ENCODE data around the gene BMPR1B.
A peak's percentile ranks its signal among the peaks of the same experiment; 100 is the strongest.

The BMPR1B gene

DNA sequence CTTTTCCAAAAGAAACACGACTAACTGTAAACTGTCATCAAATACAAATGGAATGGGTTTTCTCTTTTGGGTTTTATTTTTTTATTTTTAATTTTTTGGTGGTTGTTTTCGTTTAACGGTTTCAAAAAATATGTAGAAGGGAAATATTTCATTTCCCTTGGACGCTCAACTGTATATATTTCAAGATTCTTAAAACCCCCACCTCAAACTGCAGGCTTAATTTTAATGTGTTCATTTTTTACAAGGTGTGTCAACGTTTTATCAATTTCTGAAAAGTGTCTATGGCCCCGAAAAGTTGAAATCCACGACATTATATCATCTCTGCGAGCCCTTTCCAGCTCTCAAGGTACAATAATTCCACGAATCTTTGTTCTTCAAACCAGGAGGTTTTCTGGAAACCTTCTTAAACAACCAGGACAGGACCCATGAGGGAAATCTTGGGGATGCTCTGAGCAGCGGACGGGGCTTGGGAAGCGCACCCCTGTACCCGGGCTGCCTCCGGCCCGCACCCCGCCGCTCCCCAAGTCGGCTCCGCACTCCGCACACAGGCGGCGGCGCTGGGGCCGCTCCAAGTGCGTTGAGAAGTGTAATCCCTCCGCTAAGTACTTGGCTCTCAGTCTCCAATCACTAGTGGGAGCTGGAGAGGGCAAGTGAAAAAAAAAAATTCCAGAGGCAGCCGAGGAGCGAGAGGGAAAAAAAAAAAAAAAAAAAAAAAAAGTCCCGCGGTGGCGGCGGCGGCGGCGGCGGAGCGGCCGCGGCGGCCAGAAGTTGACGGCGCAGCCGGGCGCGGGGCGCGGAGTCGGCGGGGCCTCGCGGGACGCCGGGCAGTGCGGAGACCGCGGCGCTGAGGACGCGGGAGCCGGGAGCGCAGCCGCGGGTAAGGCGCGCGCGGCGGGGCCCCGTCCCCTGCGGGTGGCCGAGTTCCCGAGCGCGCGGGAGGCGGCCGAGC lies at the start of gene BMPR1B:
Gene BMPR1B, plus strand, starts transcription at position 764 of the 949 bp plus-strand sequence. CDS start 346,470 bp downstream, outside the sequence.
- DNase-seq: peak; percentile 8

DNA sequence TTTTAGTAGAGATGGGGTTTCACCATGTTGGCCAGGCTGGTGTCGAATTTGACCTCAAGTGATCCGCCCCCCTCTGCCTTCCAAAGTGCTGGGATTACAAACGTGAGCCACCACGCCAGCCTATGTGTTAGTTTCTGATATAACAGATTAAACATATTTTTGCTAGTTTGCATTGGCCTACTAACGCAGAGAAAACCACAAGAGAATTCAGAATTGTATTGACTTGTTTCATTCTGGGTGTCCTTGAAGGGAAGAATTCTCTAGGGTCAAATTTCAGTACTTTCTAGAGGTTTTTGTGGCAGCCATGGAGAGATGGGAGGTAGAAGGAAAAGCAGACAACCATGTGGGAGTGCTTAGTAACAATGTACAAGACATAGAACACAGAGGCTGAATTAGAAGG lies 46.1 kb upstream of the BMPR1B start:
- DNase-seq: no peak

DNA sequence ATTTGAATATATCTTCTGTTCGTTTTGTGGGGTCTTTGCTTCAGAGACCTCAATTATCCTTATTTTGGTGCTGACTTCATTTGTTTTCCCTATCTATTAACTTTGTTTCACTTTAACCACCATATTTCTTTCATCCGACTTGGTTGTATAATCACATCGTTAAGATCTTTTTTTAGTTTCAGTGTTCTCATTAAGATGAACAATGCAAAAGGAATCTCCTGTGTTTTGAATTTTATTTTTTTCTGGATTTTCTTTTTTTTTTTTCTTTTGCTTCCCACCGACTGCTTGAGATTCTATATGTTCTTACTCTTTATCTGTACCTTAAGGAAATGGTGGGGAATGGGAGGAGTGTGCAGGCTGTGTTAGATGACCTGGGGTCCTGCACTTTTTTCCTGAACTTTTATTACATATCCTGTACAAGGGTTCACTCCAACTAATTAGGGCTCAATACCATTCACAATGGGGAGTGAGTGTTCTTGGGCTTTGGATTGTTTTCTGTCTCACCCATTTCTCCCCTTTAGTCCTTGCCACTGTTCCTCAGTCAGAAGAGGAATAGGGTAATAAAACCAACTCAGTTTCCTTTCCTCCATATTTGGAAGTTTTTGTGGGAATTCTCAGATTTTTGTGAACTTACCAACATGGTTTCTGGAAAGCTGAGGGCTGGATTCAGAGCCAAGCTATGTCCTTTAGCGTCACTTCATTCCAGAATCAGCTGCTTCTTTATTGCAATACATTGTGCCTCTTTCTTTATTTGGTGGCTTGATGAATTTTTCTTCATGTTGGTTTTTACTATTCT lies 43.2 kb upstream of the BMPR1B start:
- DNase-seq: no peak

DNA sequence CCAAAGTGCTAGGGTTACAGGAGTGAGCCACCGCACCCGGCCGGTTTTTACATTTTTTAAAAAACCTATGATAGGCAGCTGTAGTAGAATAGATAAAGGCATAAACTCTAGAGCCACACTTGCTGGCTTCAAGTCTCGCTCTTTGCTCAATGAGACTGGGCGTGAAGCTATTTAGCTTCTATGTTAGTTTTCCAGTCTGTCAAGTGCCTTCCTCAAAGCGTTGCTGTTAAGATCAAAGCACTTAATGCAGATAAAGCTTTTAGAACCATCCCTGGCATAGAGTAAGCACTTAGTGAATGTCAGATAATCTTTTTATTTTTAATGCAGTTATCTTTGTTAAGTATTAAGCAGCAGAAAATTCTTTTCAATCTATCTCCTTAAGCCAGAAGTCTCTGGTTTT lies 42.0 kb upstream of the BMPR1B start:
- DNase-seq: no peak

DNA sequence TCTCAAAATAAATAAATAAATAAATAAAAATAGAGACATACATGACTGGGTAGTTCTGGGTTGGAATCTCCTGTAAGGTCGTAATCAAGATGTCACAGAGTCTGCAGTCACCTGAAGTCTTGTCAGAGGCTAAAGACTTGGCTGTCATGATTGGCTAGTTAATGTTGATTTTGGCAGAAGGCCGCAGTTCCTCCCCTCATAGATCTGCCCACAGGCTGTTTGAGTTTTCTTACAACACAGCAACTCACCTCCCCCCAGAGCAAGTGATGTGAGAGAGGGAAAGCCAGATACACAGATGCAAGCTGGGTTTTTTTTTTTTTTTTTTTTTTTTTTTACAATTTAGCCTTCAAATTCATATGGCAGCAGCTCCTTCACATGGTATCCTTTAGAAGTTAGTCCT lies 36.4 kb upstream of the BMPR1B start:
- DNase-seq: no peak

DNA sequence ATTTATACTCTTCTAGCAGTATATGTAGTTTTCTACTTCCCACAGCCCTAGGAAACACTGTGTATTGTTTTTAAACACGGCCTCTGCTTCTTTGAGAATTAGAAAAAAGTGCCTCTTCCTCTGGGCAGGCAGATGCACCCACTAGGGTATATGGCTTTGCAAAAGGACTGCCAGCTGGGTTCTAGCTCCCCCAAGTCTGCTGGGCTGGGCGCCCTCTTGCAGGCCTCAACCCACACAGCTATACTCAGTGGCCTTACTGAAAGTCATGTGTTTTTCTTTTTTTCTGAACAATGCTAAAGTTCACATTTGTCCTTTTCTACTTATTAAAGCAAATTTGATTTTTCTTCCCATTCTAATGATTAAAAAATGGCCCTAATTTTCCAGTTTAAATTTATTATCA lies 35.5 kb upstream of the BMPR1B start:
- DNase-seq: no peak

DNA sequence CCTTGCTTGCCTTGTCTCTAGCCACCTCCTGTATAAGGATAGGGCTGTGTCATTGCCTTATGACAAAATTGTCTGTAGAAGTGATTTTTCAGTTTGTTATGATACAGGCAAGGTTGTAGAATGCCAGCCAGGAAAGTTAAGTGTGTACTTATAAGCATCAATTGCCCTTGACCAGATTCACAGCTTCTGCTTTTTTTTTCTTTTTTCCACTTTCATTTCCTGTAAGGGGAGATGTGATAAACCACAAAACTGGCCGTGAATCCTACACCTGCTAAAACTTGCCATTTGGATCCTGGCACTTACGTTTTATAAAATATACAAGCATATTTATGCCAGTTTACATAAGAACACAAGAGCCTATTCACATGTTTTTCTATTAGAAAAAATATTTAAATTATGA lies 35.0 kb upstream of the BMPR1B start:
- DNase-seq: no peak

DNA sequence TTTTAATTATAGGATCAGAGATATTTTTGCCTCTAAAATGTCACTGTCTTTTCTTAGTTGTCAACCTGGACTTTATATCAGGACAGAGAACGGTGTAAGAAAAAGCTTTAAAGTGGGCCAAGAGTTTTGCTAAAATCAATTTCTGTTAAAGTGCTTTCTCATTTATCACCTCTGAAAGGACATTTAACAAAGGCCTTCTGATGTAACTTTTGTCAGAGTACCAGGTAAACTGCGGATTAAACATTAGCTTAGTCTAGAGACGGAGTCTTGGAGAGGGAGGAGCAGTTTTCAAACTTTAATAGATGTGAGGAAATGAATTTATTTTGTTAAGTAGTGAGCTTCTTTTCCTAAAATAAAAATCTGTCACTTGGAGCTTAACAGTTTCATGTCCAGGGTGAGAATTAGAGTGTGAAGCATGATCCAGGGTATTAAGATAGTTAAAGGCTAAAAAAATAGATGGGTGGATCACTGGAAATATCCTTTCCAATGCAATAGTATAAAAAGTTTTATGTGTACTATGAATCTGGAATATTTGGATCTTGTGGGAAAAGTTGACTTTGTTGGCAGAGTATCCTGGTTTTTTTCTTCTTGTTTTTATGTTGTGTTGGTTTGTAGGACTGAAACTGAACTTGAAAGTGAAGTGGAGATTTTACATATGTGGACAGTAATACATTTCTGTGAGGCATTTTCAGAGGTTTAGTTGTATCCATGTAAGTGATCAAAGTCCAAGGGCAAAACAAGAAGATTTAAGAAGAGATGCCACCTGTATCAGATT lies 33.6 kb upstream of the BMPR1B start:
- no peak for DNase-seq

DNA sequence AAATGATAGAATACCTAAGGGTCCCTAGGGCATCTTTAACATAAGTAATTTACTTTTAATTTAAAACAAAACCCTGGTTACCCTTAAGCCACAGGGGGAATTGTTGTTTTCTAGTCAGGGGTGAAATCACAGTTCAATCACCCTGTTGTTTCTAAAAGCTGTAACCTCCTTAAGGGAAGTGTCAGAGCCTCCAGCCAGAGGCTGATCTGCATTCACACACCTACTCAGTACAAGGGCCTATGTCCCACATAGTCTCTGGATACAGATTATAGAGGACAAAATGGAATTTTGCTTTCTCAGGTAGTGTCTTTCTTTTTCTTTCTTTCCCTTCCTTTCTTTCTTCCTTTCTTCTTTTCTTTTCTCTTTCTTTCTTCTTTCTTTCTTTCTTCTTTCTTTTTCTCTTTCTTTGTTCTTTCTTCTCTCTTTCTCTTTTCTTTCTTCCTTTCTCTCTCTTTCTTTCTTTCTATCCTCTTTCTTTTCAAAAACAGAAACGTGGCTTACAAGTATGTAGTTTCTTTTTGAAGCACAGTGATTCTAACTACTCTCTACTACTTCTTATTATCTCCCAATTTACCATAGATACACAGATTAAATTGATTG lies 31.1 kb upstream of the BMPR1B start:
- DNase-seq: no peak

DNA sequence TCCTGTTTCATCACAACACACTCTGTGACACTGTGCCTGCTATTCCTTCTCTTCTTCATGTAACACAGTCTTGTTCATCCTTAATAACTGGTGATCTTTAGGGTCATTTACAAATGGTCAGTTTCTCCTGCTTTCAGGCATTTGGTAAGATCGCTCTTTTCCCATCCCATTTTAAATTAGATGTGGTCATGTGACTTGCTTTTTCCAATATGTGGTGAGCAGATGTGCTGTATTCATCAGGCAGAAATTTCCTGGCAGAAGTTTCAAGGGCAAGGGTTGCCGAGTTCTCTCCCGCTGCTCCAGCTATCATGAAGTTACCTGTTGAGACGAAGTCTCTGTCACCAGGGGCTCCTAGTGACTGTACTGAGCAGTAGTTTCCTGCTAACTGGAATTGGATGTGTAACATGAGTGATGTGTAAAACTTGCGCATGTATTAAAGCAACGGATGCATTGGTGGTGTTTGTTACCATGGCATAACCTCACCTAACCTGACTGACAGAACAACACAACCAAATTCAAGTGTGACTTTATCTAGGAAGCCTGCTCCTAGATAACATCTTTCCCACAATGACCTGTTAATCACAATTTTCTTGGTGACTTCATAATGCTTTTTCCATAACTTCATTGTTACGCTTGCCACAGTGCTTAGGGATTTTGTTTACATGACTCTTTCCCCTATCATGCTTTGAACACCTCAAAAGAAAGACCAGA lies 29.5 kb upstream of the BMPR1B start:
- DNase-seq: no peak

DNA sequence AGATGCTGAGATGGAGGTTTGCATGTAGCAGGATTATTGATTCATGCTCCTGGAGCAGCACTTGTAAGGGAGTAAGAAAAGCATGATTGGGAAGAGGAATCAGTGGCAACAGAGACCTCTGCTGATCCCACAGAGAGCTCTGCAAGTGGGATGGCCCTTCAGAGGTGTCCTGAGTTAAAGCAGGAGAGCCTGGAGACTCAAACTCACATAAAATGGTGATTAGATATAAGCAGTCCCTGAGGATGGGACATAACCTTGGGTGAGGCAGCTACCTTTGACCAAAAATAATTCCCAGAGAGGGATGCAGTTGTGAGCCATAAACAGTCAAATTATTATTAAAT lies 25.4 kb upstream of the BMPR1B start:
- DNase-seq: no peak

DNA sequence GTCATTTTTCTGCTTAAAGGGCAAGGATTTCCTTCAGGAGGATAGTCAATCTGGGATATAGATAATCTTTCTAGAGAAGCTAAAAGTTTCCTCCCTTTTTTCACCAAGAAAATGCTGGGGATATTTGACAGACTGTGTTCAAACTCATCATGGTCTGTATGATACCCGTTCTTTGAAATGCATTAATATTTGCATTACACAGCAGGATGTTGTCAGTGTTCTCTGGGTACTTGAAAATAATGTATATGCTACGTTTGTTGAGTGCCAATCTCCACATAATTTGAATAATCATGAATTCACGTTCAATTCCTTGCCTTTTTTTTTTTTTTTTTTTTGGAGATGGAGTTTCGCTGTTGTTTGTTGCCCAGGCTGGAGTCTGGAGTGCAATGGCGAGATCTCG lies 18.0 kb upstream of the BMPR1B start:
- DNase-seq: no peak

DNA sequence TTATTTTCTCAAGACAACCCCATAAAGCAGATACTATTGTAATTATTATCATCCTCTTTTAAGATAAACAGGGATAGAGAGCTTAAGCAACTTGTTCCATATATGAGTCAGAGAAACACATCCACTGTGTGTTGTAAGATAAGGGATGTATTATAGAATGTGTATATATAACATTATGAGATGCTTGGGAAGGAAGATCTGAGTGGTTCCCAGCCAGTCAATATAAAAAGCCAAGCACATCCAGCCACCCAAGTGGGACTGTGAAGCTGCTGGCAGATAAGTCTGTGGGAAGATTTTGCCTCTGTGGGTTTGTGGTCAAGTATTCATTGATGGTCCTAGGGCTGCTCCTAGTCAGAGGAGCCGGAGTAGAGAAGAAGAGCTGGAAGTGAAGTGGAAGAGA lies 16.5 kb upstream of the BMPR1B start:
- no peak for DNase-seq

DNA sequence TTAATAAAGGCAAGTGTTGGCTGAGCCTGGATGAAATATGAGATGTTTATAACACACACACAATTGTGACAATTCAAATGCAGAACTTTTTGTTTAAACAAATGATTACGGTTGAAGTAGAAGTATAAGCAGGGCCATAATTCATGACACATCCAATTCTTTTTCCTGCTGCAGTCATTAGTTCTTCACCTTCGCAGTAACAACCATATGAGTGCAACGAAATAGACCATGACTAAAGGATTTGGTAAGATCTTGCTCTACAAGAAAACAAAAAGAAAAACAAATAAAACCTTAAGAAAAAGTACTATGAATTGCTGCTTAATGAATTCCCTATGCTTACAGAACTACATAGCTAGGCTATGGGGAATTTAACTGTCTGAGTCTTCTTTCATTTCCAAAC lies 13.9 kb upstream of the BMPR1B start:
- no peak for DNase-seq

DNA sequence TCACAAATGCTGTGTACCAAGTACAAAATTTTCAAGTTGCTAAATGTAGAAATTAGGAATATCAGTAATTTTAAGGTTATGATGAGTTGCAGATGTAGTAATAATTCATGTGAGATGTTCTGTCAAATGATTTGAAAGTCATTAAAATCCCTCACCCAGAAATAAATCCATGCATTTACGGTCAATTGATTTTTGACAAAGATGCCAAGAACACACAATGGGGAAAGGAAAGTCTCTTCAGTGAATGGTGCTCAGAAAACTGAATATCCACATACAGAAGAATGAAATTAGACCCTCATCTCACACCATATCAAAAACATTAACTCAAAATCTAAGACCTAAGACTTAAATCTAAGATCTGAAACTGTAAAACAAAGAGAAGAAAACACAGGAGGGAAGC lies 12.9 kb upstream of the BMPR1B start:
- DNase-seq: no peak

DNA sequence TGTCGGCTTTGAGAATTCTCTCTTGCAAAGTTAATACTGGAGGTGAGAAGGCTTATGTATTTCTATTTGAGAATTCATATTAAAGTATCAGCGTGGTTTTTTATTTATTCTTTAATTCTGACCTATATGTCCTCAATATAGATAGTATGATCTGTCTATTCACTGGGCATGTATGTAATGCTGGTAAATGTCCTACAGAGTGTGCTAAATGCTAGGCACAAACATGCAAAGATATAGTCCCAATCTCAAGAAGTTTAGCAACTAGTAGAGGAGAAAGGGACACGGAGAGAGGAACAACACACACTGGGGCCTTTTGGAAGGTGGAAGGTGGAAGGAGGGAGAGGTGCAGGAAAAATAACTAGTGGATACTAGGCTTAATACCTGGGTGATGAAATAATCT lies 11.0 kb upstream of the BMPR1B start:
- no peak for DNase-seq

DNA sequence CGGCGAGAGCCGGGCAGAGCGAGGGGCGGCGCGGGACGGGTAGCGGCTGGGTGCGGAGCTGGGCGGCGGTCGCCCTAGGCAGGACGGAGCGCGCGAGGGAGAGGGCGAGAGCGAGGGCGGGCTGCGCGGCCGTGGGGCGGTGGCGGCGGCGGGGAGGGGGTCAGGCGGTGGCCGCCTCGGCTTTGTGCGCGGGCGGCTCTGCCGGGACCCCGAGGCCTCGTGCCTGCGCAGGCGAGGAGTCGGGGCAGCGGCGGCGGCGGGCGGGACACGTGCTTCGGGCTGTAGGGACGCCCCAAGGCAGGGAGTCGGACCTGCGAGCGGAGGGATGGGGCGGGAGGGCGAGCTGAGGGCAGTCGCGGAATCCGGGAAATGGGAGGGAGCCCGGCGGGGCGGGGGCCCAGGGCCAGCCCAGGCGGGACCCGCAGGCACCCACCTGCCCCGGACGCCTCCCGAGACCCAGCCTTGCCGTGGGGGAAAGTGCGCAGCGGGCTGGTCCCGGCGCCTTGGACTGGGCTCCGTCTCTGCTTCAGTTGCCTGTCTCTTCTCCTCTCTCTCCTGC lies 465 bp downstream of the BMPR1B start:
- peak; percentile 30 for DNase-seq

DNA sequence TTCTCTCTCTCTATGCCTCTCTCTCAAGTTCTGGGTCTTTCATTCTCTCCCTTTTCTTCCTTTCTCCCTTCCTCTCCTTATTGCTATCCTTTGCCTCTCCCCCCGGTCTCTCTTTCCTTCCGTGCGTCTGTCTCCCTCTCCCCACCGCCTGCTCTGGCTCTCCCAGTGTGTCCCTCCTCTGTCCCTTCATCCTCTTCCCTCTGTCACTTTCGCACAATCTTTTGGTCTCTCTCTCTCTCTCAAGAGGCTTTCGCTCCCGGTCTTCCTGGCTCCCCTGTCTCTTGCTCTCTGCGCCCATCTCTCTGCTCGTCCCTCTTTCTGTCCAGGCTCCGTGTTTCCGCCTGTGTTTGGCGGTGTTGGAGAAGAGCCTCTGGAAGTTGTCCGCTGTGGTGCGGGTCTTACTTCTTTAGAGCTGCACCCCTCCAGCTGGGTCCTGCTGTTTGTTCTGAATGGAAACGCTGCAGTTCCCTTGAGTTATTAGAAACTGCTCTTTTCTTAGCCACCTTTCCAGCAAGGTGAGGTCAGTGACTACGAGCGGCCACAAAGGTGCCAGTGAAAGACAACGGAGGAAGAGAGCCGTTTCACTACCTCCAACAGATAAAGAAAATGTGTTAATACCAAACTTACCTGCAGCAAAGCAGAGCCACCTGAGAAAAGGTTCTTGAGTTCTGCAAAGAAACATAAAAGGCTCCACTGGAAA lies 1.1 kb downstream of the BMPR1B start:
- no peak for DNase-seq

DNA sequence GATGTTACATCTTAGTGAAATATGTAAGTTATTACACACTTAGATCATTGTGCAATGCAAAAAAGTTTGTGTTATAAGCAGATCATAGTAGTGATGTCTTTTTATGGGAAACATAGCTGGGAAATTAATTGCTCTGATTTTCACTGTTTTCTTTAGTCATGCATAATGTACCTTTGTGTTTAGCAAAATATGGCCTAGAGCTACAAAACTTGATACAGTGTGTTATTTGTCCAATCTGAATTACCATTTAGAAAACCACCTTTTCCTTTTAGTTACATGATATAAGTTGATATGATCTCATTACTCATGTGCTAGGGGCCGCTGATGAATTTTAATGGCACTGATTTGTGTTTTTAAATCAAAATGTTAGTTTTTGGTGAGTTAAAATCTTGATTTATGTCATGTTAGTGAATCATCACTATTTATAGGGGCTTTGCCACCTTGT lies 2.0 kb downstream of the BMPR1B start:
- no peak for DNase-seq

DNA sequence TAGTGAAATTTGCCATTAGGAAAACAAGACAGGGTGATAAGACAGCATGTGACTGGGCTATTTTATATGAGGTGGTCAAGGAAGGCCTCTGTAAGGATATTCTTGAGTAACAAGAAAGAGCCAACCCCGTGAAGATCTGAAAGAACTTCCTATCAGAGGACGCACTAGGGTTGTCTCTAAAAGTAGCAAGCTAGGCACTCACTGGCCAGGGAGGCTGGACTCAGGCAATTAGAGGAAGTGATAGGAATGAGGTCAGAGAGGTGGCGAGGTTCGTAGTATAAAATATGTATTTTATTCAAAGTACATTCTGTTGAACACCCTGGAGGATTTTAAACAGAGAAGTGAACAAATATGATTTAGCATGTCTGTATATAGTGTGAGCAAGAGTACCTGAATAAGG lies 4.6 kb downstream of the BMPR1B start:
- no peak for DNase-seq

DNA sequence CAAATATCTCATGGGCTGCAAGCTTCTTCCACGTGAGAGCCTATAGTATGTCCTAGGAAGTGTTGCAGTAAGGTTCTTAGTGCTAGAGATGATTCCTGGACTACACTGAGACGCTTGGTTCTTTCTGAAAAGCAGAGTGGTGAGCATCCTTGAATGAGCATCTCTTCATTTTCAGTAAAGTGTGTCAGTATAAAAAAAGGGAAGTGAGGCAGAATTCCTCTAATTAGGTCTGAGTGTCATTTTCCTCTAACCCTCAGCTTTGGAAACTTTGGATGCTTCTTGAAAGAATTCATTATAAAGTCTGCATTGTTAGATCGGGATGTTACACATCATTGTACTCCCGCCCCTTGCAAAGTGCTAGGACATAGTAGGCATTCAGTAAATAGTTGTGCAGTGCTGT lies 5.2 kb downstream of the BMPR1B start:
- no peak for DNase-seq
